Esophagus squamous epithelium (tissue), 5 donors: ENCODE results near the gene CNPY1. TPM values are rescaled to one million over a fixed set of nuclear protein-coding genes. Genes with fewer than 3 reads are reported as not detected.

Experiments
- DNase-seq: peaks from one replicate; lab custom pipeline; 2025; lab: John Stamatoyannopoulos, UW
- H3K27ac ChIP-seq, 4 donors: fragments of 200-600 bp; sonication (generic); one replicate each; pipeline ENCODE4 v1.5.1; 2016 to 2019; ENCODE audit warnings: mild to moderate bottlenecking in 1 of 4
- H3K27me3 ChIP-seq, 4 donors: fragments of 200-600 bp; sonication (generic); 1 replicate in 3 of 4; 2 replicates in 1 of 4; pipeline versions ENCODE4 v1.5.1 to v1.6.0; 2017 to 2021; ENCODE audit warnings: antibody characterized with exemption in 1 of 4
- H3K36me3 ChIP-seq, 3 donors: fragments of 200-600 bp; sonication (generic); one replicate each; pipeline ENCODE4 v1.5.1; 2016 to 2019
- H3K4me1 ChIP-seq, 3 donors: fragments of 200-600 bp; sonication (generic); one replicate each; pipeline ENCODE4 v1.5.1; 2017 to 2019
- H3K4me3 ChIP-seq, 4 donors: fragments of 200-600 bp; sonication (generic); 1 replicate in 3 of 4; 2 replicates in 1 of 4; pipeline ENCODE4 v1.5.1; 2016 to 2019; ENCODE audit warnings: mild to moderate bottlenecking in 2 of 4, moderate library complexity in 1 of 4
- H3K9me3 ChIP-seq, 3 donors: fragments of 200-600 bp; sonication (generic); one replicate each; pipeline ENCODE4 v1.5.1; 2016 to 2019
- CTCF ChIP-seq, 6 experiments: fragments of 450-650 bp in 4 of 6; fragments of 200-600 bp in 2 of 6; sonication (generic) in 2 of 6; IDR thresholded peaks; one replicate each; pipeline ENCODE4 v1.5.1; 2016 to 2019; ENCODE audit warnings: antibody characterized with exemption in 6 of 6, mild to moderate bottlenecking in 4 of 6, moderate library complexity in 4 of 6
- POLR2A ChIP-seq, 4 donors: fragments of 450-650 bp; IDR thresholded peaks; one replicate each; pipeline ENCODE4 v1.6.1; 2017; ENCODE audit warnings: antibody characterized with exemption in 4 of 4, mild to moderate bottlenecking in 4 of 4, moderate library complexity in 3 of 4
- WGBS, 2 donors: methylation state at CpG; one replicate each; pipeline ENCODE4 v1.1.5; 2018; 5-methylcytosine and 5-hydroxymethylcytosine counted together
- intact Hi-C: fragments of 100-400 bp; cut with DNase I; formaldehyde crosslinking; loops from one replicate; pipeline ENCODE4 v1.15.0; 2022
- total RNA-seq, 4 donors: library from RNA; depleted of rRNA; stranded (reverse); fragments of >200 nt; gene quantifications; one replicate each; pipeline ENCODE4 v1.1.0, GENCODE V29; 2016
- donor health status: DM: yes; HTN: yes; CAD: no.

CNPY1 gene
- total RNA-seq, 4 donors from 2014 or later, result not detected

GRCh38 chr7:155583636-155584035, 37.3 kb upstream of the CNPY1 start:
- no peak overlapping the region for H3K4me3 ChIP-seq
- no peaks in the 10 kb centered on the region for H3K36me3 ChIP-seq
- no peak overlapping the region for H3K27ac ChIP-seq
- 95% methylated on average over 2 of the region's 3 CpGs; no CpG with 5 or more reads in 1 of the 2 donors for WGBS, 2 donors
- H3K4me1 ChIP-seq, result peaks cover 0 to 8% (median 0%) of the 10 kb centered on the region in 3 donors
- no peaks in the 10 kb centered on the region for H3K9me3 ChIP-seq
- intact Hi-C loops, result no loop called here
- peaks cover 0 to 73% (median 0%) of the 10 kb centered on the region in 4 donors for H3K27me3 ChIP-seq
- no peak for DNase-seq
- TF ChIP-seq CTCF (IDR thresholded peaks at IDR 0.05) (no peak), POLR2A (IDR thresholded peaks at IDR 0.05) (no peak)

GRCh38 chr7:155581954-155582353, 35.6 kb upstream of the CNPY1 start:
- Histone ChIP-seq H3K27ac (no peak overlapping the region), H3K27me3 (peaks cover 0 to 73% (median 0%) of the 10 kb centered on the region in 4 donors), H3K4me1 (peaks cover 0 to 8% (median 0%) of the 10 kb centered on the region in 3 donors), H3K4me3 (no peak overlapping the region), H3K36me3 (no peaks in the 10 kb centered on the region), H3K9me3 (no peaks in the 10 kb centered on the region)
- TF ChIP-seq CTCF (IDR thresholded peaks at IDR 0.05) (no peak), POLR2A (IDR thresholded peaks at IDR 0.05) (no peak)
- intact Hi-C loops, result no loop called here
- no peak for DNase-seq
- WGBS, 2 donors, result 63 to 74% methylated on average over 9 of the region's 9 CpGs

DNA sequence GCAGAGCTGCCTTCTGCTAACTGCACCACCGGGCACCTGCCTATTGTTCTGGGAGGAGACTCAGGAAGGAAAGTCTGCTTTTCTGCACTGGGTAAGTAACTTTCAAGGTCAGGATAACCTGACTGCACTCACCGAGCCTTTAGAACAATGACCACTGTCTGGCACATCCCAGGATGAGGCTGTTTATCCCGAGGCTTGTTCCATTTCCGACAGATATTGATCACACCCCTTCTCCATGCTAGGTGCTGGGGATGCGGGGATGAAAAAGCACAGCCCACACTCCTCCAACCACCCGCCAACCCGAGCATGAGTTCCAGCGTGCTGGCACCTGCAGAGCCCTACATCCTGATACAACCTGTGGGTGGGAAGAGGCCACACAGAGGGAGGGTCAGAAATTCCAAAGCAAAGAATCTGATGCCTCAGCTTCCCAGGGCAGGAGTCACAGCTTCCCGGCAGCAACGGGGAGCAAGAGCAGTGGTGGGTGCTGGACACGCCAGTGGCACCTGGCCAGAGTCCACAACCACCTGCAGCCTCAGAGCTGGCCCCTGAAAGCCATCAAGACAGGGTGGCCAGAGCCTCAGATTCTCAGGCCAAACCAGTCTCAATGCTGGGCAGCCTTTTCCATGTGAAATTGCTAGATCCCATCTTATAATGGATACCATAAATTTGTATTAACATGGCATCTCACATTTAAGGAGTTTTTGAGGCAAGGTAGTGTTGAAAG, 34.9 kb upstream of the CNPY1 start:
- Histone ChIP-seq H3K4me1 (peaks cover 0 to 11% (median 0%) of the 10 kb centered on the region in 3 donors), H3K27ac (no peak overlapping the region), H3K27me3 (peaks cover 0 to 66% (median 0%) of the 10 kb centered on the region in 4 donors), H3K4me3 (no peak overlapping the region), H3K9me3 (no peaks in the 10 kb centered on the region), H3K36me3 (no peaks in the 10 kb centered on the region)
- no peak for TF ChIP-seq POLR2A (IDR thresholded peaks at IDR 0.05)
- TF ChIP-seq CTCF (IDR thresholded peaks at IDR 0.05), result no peak
- intact Hi-C loops, result no loop called here
- WGBS, 2 donors, result 55 to 58% methylated on average over 5 to 6 of the region's 11 CpGs
- DNase-seq, result no peak

GRCh38 chr7:155580367-155580766, 34.0 kb upstream of the CNPY1 start:
- WGBS, 2 donors, result 27 to 36% methylated on average over 2 of the region's 3 CpGs
- H3K9me3 ChIP-seq, result no peaks in the 10 kb centered on the region
- no peaks in the 10 kb centered on the region for H3K36me3 ChIP-seq
- no peak overlapping the region for H3K4me3 ChIP-seq
- peaks cover 0 to 12% (median 0%) of the 10 kb centered on the region in 3 donors for H3K4me1 ChIP-seq
- DNase-seq, result no peak
- intact Hi-C loops, result no loop called here
- peaks cover 0 to 64% (median 0%) of the 10 kb centered on the region in 4 donors for H3K27me3 ChIP-seq
- H3K27ac ChIP-seq, result no peak overlapping the region
- TF ChIP-seq POLR2A (IDR thresholded peaks at IDR 0.05), result no peak
- TF ChIP-seq CTCF (IDR thresholded peaks at IDR 0.05), result no peak

GRCh38 chr7:155579565-155579964, 33.2 kb upstream of the CNPY1 start:
- WGBS, 2 donors, result 70 to 73% methylated on average over 7 to 10 of the region's 13 CpGs
- H3K27me3 ChIP-seq, result peaks cover 0 to 62% (median 0%) of the 10 kb centered on the region in 4 donors

More at GRCh38 chr7:155579565-155579964, 33.2 kb upstream of the CNPY1 start:
- no peak overlapping the region for H3K4me3 ChIP-seq
- DNase-seq, result no peak
- no peaks in the 10 kb centered on the region for H3K9me3 ChIP-seq
- no peaks in the 10 kb centered on the region for H3K36me3 ChIP-seq
- no peak overlapping the region for H3K27ac ChIP-seq
- intact Hi-C loops, result no loop called here
- H3K4me1 ChIP-seq, result peaks cover 0 to 5% (median 0%) of the 10 kb centered on the region in 3 donors
- TF ChIP-seq CTCF (IDR thresholded peaks at IDR 0.05), result no peak
- no peak for TF ChIP-seq POLR2A (IDR thresholded peaks at IDR 0.05)
